ENCODE measurements around the gene SLC9C1. TPM values are rescaled to one million over a fixed set of nuclear protein-coding genes. Genes with fewer than 3 reads are reported as not detected.

Gene SLC9C1
- total RNA-seq, 1 donor from 2014 or later = not detected

GRCh38 chr3:112319516-112320276, 25.7 kb upstream of the SLC9C1 start:
- Mint-ChIP-seq H3K9me3 (ENCODE audit: unreplicated experiment) (no peaks in the 10 kb centered on the region), H3K36me3 (ENCODE audit: unreplicated experiment) (no peaks in the 10 kb centered on the region), H3K4me1 (ENCODE audit: unreplicated experiment) (no peaks in the 10 kb centered on the region), H3K4me3 (ENCODE audit: unreplicated experiment) (no peak overlapping the region), H3K27me3 (ENCODE audit: unreplicated experiment) (peaks cover 52% of the 10 kb centered on the region), H3K27ac (ENCODE audit: unreplicated experiment) (no peak overlapping the region)
- TF ChIP-seq CTCF (IDR thresholded peaks at IDR 0.05) = no peak
- DNase-seq (ENCODE audit: extremely low spot score, unreplicated experiment) = no peak

GRCh38 chr3:112315791-112316190, 21.8 kb upstream of the SLC9C1 start:
- peaks cover 44% of the 10 kb centered on the region for H3K27me3 Mint-ChIP-seq (ENCODE audit: unreplicated experiment)
- H3K4me3 Mint-ChIP-seq (ENCODE audit: unreplicated experiment) = no peak overlapping the region
- no peak for DNase-seq (ENCODE audit: extremely low spot score, unreplicated experiment)
- H3K4me1 Mint-ChIP-seq (ENCODE audit: unreplicated experiment) = no peaks in the 10 kb centered on the region
- H3K36me3 Mint-ChIP-seq (ENCODE audit: unreplicated experiment) = no peaks in the 10 kb centered on the region
- H3K27ac Mint-ChIP-seq (ENCODE audit: unreplicated experiment) = no peak overlapping the region
- H3K9me3 Mint-ChIP-seq (ENCODE audit: unreplicated experiment) = no peaks in the 10 kb centered on the region
- no peak for TF ChIP-seq CTCF (IDR thresholded peaks at IDR 0.05)

DNA sequence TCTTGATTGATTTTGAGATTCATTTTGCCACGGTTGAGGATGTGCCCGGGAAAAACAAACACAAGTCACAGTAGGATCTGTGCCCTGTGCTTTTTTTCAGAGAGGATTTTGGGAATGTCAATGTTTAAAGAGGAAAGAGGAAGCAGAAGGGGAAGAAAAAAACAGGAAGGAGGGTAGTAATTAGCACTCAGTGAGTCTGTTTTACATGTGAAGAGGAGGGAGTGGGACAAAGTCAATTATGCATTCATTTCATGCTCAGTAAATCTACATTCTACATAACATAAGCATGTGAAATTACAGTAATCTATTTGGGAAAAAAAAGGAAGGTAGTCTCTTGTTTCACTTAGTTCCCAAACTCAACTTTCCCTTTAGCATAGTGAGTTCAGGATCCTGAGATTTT, 20.6 kb upstream of the SLC9C1 start:
- no peak for TF ChIP-seq CTCF (IDR thresholded peaks at IDR 0.05)
- peaks cover 40% of the 10 kb centered on the region for H3K27me3 Mint-ChIP-seq (ENCODE audit: unreplicated experiment)
- no peaks in the 10 kb centered on the region for H3K36me3 Mint-ChIP-seq (ENCODE audit: unreplicated experiment)
- no peaks in the 10 kb centered on the region for H3K4me1 Mint-ChIP-seq (ENCODE audit: unreplicated experiment)
- H3K27ac Mint-ChIP-seq (ENCODE audit: unreplicated experiment) = no peak overlapping the region
- H3K4me3 Mint-ChIP-seq (ENCODE audit: unreplicated experiment) = no peak overlapping the region
- no peak for DNase-seq (ENCODE audit: extremely low spot score, unreplicated experiment)
- H3K9me3 Mint-ChIP-seq (ENCODE audit: unreplicated experiment) = no peaks in the 10 kb centered on the region

- TF ChIP-seq CTCF (IDR thresholded peaks at IDR 0.05) = no peak
- no peaks in the 10 kb centered on the region for H3K36me3 Mint-ChIP-seq (ENCODE audit: unreplicated experiment)
- H3K4me1 Mint-ChIP-seq (ENCODE audit: unreplicated experiment) = no peaks in the 10 kb centered on the region
- H3K4me3 Mint-ChIP-seq (ENCODE audit: unreplicated experiment) = no peak overlapping the region
- H3K9me3 Mint-ChIP-seq (ENCODE audit: unreplicated experiment) = no peaks in the 10 kb centered on the region
- peaks cover 14% of the 10 kb centered on the region for H3K27me3 Mint-ChIP-seq (ENCODE audit: unreplicated experiment)
- no peak overlapping the region for H3K27ac Mint-ChIP-seq (ENCODE audit: unreplicated experiment)
- DNase-seq (ENCODE audit: extremely low spot score, unreplicated experiment) = no peak
Observed at GRCh38 chr3:112308151-112308911, 14.3 kb upstream of the SLC9C1 start.

DNA sequence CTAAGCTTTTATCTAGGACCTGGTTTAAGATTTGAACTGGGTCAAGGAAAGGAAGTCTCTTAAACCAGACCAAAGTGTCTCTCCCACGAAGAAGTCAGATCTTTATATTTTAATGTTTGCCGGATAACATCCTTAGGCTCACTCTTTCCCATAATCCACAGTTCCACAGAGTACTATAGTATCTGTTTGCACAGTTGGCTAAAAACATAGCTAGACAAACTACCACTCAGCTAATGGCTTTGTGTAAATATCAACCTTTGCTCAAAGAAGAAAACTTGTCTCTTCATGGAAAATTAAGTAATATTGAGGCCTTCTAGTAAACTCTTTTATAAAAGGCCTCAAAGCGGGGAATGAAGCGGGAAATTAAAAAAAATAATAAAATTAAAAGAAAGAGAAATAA, 13.5 kb upstream of the SLC9C1 start:
- Mint-ChIP-seq H3K9me3 (ENCODE audit: unreplicated experiment) (no peaks in the 10 kb centered on the region), H3K36me3 (ENCODE audit: unreplicated experiment) (no peaks in the 10 kb centered on the region), H3K4me1 (ENCODE audit: unreplicated experiment) (no peaks in the 10 kb centered on the region), H3K4me3 (ENCODE audit: unreplicated experiment) (no peak overlapping the region), H3K27me3 (ENCODE audit: unreplicated experiment) (peaks cover 13% of the 10 kb centered on the region), H3K27ac (ENCODE audit: unreplicated experiment) (no peak overlapping the region)
- no peak for DNase-seq (ENCODE audit: extremely low spot score, unreplicated experiment)
- no peak for TF ChIP-seq CTCF (IDR thresholded peaks at IDR 0.05)

Data from osteocyte (in vitro differentiated cells).